Endothelial cell of umbilical vein (primary cell): ENCODE results near the gene DAPK3. TPM values are rescaled to one million over a fixed set of nuclear protein-coding genes. Genes with fewer than 3 reads are reported as not detected.

Experiments used
- BruUV-seq: library from RNA; stranded (reverse); fragments of 400-500 nt; replicated peaks from 2 replicates; lab custom pipeline; 2021; lab: Mats Ljungman, UMichigan
- CTCF ChIA-PET: fragments of 300-600, 350-600 bp; sonication (Branson Sonifier 250); formaldehyde crosslinking; loops from one replicate; lab custom pipeline; 2021; ENCODE audit warnings: antibody characterized with exemption, inconsistent platforms; lab: Charles Lee
- POLR2A ChIA-PET: fragments of 300-600, 350-600 bp; sonication (Branson Sonifier 250); formaldehyde crosslinking; loops from one replicate; lab custom pipeline; 2021; ENCODE audit warnings: antibody characterized with exemption, inconsistent platforms; lab: Charles Lee
- DNase-seq: peaks from one replicate; pipeline ENCODE4 v3.0.0-alpha.2; 2011; ENCODE audit warnings: low read depth, low spot score
- FAIRE-seq: peaks from 2 replicates; lab custom pipeline; 2011; peaks lifted over from hg19 to GRCh38; lab: Jason Lieb, UNC
- H2AFZ ChIP-seq: 2 replicates; pipeline ENCODE4 v1.6.0; 2012; ENCODE audit warnings: low read depth, low read length, control low read depth, inconsistent platforms
- H3K27ac ChIP-seq: 2 replicates; pipeline ENCODE4 v1.5.1; 2011; ENCODE audit warnings: low read depth, mild to moderate bottlenecking, control low read depth, low read length, moderate library complexity; ENCODE audit not compliant: insufficient read depth
- H3K27me3 ChIP-seq, 2 experiments: 2 replicates each; pipeline versions ENCODE4 v1.6.0 to v1.6.1; 2011; ENCODE audit warnings: low read length in 2 of 2, mixed read lengths in 1 of 2; ENCODE audit not compliant: control insufficient read depth in 2 of 2, insufficient read depth in 2 of 2
- H3K36me3 ChIP-seq, 2 experiments: 2 replicates in 1 of 2; 3 replicates in 1 of 2; pipeline ENCODE4 v1.5.1; 2011; ENCODE audit warnings: low read length in 2 of 2, mild to moderate bottlenecking in 1 of 2, moderate library complexity in 1 of 2; ENCODE audit not compliant: control insufficient read depth in 2 of 2, insufficient read depth in 2 of 2; ENCODE audit errors: extremely low read depth in 1 of 2
- H3K4me1 ChIP-seq: 3 replicates; pipeline ENCODE4 v1.5.1; 2011; ENCODE audit warnings: mild to moderate bottlenecking, low read length; ENCODE audit not compliant: control insufficient read depth, insufficient read depth; ENCODE audit errors: extremely low read depth
- H3K4me2 ChIP-seq: 2 replicates; pipeline ENCODE4 v1.6.1; 2011; ENCODE audit warnings: low read length, control low read depth, mixed read lengths; ENCODE audit not compliant: insufficient read depth
- H3K4me3 ChIP-seq, 3 experiments: fragments of 200-600 bp in 1 of 3; sonication (generic), shearing (Covaris generic) in 1 of 3; replicated peaks in 1 of 3; 2 replicates each; pipeline ENCODE4 v1.5.1; 2011 to 2016; ENCODE audit warnings: control low read depth in 3 of 3, low read length in 3 of 3, mild to moderate bottlenecking in 2 of 3, inconsistent platforms in 1 of 3, low read depth in 1 of 3, moderate library complexity in 1 of 3; ENCODE audit not compliant: insufficient read depth in 1 of 3
- H3K79me2 ChIP-seq: 2 replicates; pipeline ENCODE4 v1.6.0; 2012; ENCODE audit warnings: low read length, inconsistent platforms; ENCODE audit not compliant: control insufficient read depth, insufficient read depth
- H3K9ac ChIP-seq: replicated peaks from 2 replicates; pipeline ENCODE3; 2011; ENCODE audit warnings: low read length, control low read depth; ENCODE audit not compliant: insufficient read depth; ENCODE audit errors: extremely low read depth
- H3K9me1 ChIP-seq: replicated peaks from 3 replicates; pipeline ENCODE4 v1.6.0; 2011; ENCODE audit warnings: mild to moderate bottlenecking, low read length; ENCODE audit not compliant: control insufficient read depth, insufficient read depth; ENCODE audit errors: extremely low read depth
- H3K9me3 ChIP-seq: replicated peaks from 2 replicates; pipeline ENCODE4 v1.5.1; 2012; ENCODE audit warnings: low read length, inconsistent platforms; ENCODE audit not compliant: control insufficient read depth, insufficient read depth
- H4K20me1 ChIP-seq: replicated peaks from 2 replicates; pipeline ENCODE3; 2011; ENCODE audit warnings: mild to moderate bottlenecking, low read length; ENCODE audit not compliant: control insufficient read depth, insufficient read depth; ENCODE audit errors: extremely low read depth
- CTCF ChIP-seq, 2 donors: IDR thresholded peaks; 1 replicate in 1 of 2; 2 replicates in 1 of 2; pipeline ENCODE4 v1.5.1; 2011; ENCODE audit warnings: low read length in 2 of 2, mild to moderate bottlenecking in 2 of 2, moderate library complexity in 2 of 2, control low read depth in 1 of 2, inconsistent platforms in 1 of 2, low read depth in 1 of 2; ENCODE audit not compliant: insufficient read depth in 1 of 2; ENCODE audit errors: extremely low read depth in 1 of 2
- MYC ChIP-seq: IDR thresholded peaks from one replicate; pipeline ENCODE4 v1.6.1; 2011; ENCODE audit warnings: mild to moderate bottlenecking, low read depth, low read length
- dilution Hi-C: fragments of 300-500 bp; cut with MboI; formaldehyde crosslinking; loops from one replicate; pipeline ENCODE4 v1.15.0; 2019; ENCODE audit warnings: low sequenced_read_pairs; ENCODE audit not compliant: extremely low pct_ligation_motif_present
- intact Hi-C: fragments of 100-400 bp; cut with micrococcal nuclease; formaldehyde crosslinking; loops from one replicate; pipeline ENCODE4 v1.10.0; 2022
- polyA plus RNA-seq, 4 experiments: library from polyadenylated mRNA; depleted of rRNA in 3 of 4; stranded (reverse) in 3 of 4; unstranded in 1 of 4; fragments of >200 nt; gene quantifications; 2 replicates each; pipeline versions ENCODE4 v1.2.1 to v1.2.3, GENCODE V29; 2011 to 2012; ENCODE audit warnings: missing spikeins in 1 of 4
- total RNA-seq: library from RNA; stranded (reverse); gene quantifications from 2 replicates; pipeline ENCODE4 v1.2.3, GENCODE V29; 2021

Gene DAPK3
- total and polyA plus RNA-seq, 2 donors (not counting 3 experiments of a cell fraction or from before 2014, with no cell fraction given) = 157 to 175 TPM

DNA sequence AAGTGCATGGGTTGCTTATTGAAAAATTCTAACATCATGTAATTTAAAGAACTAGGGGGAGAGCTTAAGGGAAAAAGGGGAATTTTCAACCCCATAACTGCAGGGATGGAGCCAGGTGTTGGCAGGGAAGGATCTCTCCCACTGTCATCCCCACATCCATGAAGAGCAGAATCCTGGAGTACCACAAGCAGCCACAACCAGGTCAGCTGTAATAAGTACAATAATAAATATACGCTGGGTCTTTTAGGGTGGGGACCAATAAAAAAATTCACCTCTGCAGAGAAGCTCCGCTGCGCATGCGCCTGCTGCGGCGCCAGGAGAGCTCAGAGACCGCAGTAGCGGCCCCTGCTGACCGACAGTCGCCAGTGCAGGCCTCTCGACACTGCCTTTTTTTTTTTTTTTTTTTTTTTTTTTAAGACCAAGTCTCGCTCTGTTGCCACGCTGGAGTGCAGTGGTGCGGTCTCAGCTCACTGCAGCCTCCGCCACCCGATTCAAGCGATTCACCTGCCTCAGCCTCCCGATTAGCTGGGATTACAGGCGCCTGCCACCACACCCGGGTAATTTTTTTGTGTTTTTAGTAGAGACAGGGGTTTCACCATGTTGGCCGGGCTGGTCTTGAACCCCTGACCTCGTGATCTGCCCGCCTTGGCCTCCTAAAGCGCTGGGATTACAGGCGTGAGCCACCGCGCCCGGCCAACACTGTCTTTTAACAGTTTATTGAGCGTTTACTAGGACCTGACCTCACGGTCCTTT is 16.9 kb upstream of the DAPK3 start:
- no TSS peak for BruUV-seq
- Histone ChIP-seq H3K79me2 (peaks cover 25% of the 10 kb centered on the region), H3K27me3 (no peaks in the 10 kb centered on the region), H3K4me2 (peak overlapping the region; percentile 20), H3K27ac (no peak overlapping the region), H4K20me1 (no peaks in the 10 kb centered on the region), H3K4me3 (no peak overlapping the region), H3K36me3 (peaks cover 8 to 12% of the 10 kb centered on the region in 2 experiments), H3K9me3 (no peaks in the 10 kb centered on the region), H3K9ac (no peak overlapping the region), H3K9me1 (no peaks in the 10 kb centered on the region), H2AFZ (peak overlapping the region; percentile 23), H3K4me1 (peaks cover 31% of the 10 kb centered on the region)
- DNase-seq (peak; percentile 87), FAIRE-seq (peak; percentile 94)
- ChIA-PET POLR2A (interaction anchor here (0.6 to 1.2 kb wide), 6 partner anchors 9 to 152 kb away, joined by 3 to 11 read pairs (median 4); partner anchors contain the start of gene DAPK3), CTCF (interaction anchor here (0.6 to 2.5 kb wide), 41 partner anchors 9 to 777 kb away, joined by 3 to 34 read pairs (median 4); partner anchors contain the start of genes DAPK3, MRPL54, PIAS4 and RAX2)
- TF ChIP-seq CTCF (IDR thresholded peaks at IDR 0.05; ENCODE audit: extremely low read depth in 1 of 2, insufficient read depth in 1 of 2, low read depth in 1 of 2, low read length in 2 of 2) (peak; percentile 79 to 92), MYC (no peak)
- dilution Hi-C loops (no loop called here), intact Hi-C loops (loop anchor here (5.0 kb wide), 2 partner anchors 80 to 200 kb away; partner anchors contain the start of gene ZBTB7A)
